ENCODE results near the gene SLC1A2.

- TF ChIP-seq CTCF (IDR thresholded peaks at IDR 0.05; ENCODE audit: low read depth, low read length) (no peak), EZH2phosphoT487 (IDR thresholded peaks at IDR 0.05; ENCODE audit: low read depth) (no peak)
Measured at GRCh38 chr11:35307221-35307621, 112.1 kb downstream of the SLC1A2 start.
